HL-60/S4 (cell line): ENCODE data around the gene BBX.
"Not testable (repeated sequence)": the region's sequence is repeated elsewhere in the genome, so short reads cannot be mapped to it uniquely, and the experiment has no call there.

Experiments used
- in situ Hi-C: fragments of 300-500 bp; cut with MboI; formaldehyde crosslinking; loops from 2 replicates; pipeline ENCODE4 v1.14.3; 2022; ENCODE audit warnings: low sequenced_read_pairs

BBX gene

GRCh38 chr3:107676469-107677309, 153.9 kb downstream of the BBX start:
- in situ Hi-C loops = no loop called here

- in situ Hi-C loops = no loop called here
Measured at GRCh38 chr3:107679921-107680320, 157.2 kb downstream of the BBX start.

GRCh38 chr3:107680698-107681097, 157.9 kb downstream of the BBX start:
- in situ Hi-C loops = no loop called here

GRCh38 chr3:107681396-107681795, 158.6 kb downstream of the BBX start:
- in situ Hi-C loops = no loop called here

GRCh38 chr3:107682580-107682979, 159.8 kb downstream of the BBX start:
- in situ Hi-C loops = no loop called here

GRCh38 chr3:107683447-107683846, 160.7 kb downstream of the BBX start:
- in situ Hi-C loops = no loop called here

- in situ Hi-C loops = no loop called here
Measured at GRCh38 chr3:107684431-107684925, 161.7 kb downstream of the BBX start.

GRCh38 chr3:107685383-107685782, 162.6 kb downstream of the BBX start:
- in situ Hi-C loops = no loop called here

- in situ Hi-C loops = no loop called here
Measured at GRCh38 chr3:107687056-107687581, 164.4 kb downstream of the BBX start.

- in situ Hi-C loops = no loop called here
Measured at GRCh38 chr3:107689355-107689754, 166.6 kb downstream of the BBX start.

- in situ Hi-C loops = no loop called here
Measured at GRCh38 chr3:107690522-107691138, 167.9 kb downstream of the BBX start.

- in situ Hi-C loops = not testable (repeated sequence)
Measured at GRCh38 chr3:107691984-107692383, 169.2 kb downstream of the BBX start.

GRCh38 chr3:107697348-107697747, 174.6 kb downstream of the BBX start:
- in situ Hi-C loops = not testable (repeated sequence)

GRCh38 chr3:107697855-107698254, 175.1 kb downstream of the BBX start:
- in situ Hi-C loops = not testable (repeated sequence)

- in situ Hi-C loops = no loop called here
Measured at GRCh38 chr3:107699682-107700081, 176.9 kb downstream of the BBX start.

- in situ Hi-C loops = no loop called here
Measured at GRCh38 chr3:107701299-107701698, 178.5 kb downstream of the BBX start.

GRCh38 chr3:107704477-107704876, 181.7 kb downstream of the BBX start:
- in situ Hi-C loops = no loop called here

GRCh38 chr3:107705046-107705445, 182.3 kb downstream of the BBX start:
- in situ Hi-C loops = no loop called here

GRCh38 chr3:107710851-107711250, 188.1 kb downstream of the BBX start:
- in situ Hi-C loops = no loop called here

GRCh38 chr3:107716734-107717133, 194.0 kb downstream of the BBX start:
- in situ Hi-C loops = no loop called here

GRCh38 chr3:107718547-107718946, 195.8 kb downstream of the BBX start:
- in situ Hi-C loops = no loop called here

- in situ Hi-C loops = no loop called here
Measured at GRCh38 chr3:107727102-107727501, 204.3 kb downstream of the BBX start.
